Pancreas (tissue), 10 donors: Measurements from ENCODE around the gene RINT1. TPM values are rescaled to one million over a fixed set of nuclear protein-coding genes. Genes with fewer than 3 reads are reported as not detected.

Experiments
- ATAC-seq, 4 donors: fragments of 200-7000 bp; cut with Tn5 transposase; one replicate each; pipeline versions ENCODE4 v1.8.0 to v1.9.1; 2020; ENCODE audit warnings: mild to moderate bottlenecking in 4 of 4, moderate library complexity in 4 of 4
- DNase-seq, 6 donors: peaks; one replicate each; pipeline ENCODE4 v3.0.0-alpha.2; 2020
- FAIRE-seq: peaks from 2 replicates; lab custom pipeline; 2012; peaks lifted over from hg19 to GRCh38; lab: Jason Lieb, UNC
- H3K27ac ChIP-seq, 4 donors: fragments of 200-600 bp; sonication (generic); 1 replicate in 3 of 4; 2 replicates in 1 of 4; pipeline versions ENCODE4 v1.5.0 to v1.8.0; 2020
- H3K27me3 ChIP-seq, 4 donors: fragments of 200-600 bp; one replicate each; pipeline ENCODE4 v1.8.0; 2021
- H3K36me3 ChIP-seq, 3 donors: fragments of 200-600 bp; sonication (generic) in 1 of 3; one replicate each; pipeline versions ENCODE4 v1.5.0 to v1.8.0; 2020 to 2021
- H3K4me1 ChIP-seq, 3 donors: fragments of 200-600 bp; one replicate each; pipeline ENCODE4 v1.8.0; 2021
- H3K4me3 ChIP-seq, 4 donors: fragments of 200-600 bp; sonication (generic) in 2 of 4; one replicate each; pipeline versions ENCODE4 v1.5.0 to v1.8.0; 2020 to 2021
- H3K9me3 ChIP-seq, 4 donors: fragments of 200-600 bp; one replicate each; pipeline ENCODE4 v1.8.0; 2021
- CTCF ChIP-seq, 4 donors: fragments of 200-600 bp; sonication (generic) in 3 of 4; IDR thresholded peaks; one replicate each; pipeline versions ENCODE4 v1.5.0 to v1.8.0; 2021; ENCODE audit warnings: antibody characterized with exemption in 4 of 4
- WGBS, 2 donors: extraction: QIAGEN DNeasy Blood & Tissue Kit; methylation state at CpG; one replicate each; pipeline ENCODE4 v1.1.7; 2013; 5-methylcytosine and 5-hydroxymethylcytosine counted together
- intact Hi-C, 3 donors: fragments of 100-400 bp; cut with DNase I; formaldehyde crosslinking; loops; one replicate each; pipeline versions ENCODE4 v1.11.1 to v1.14.2; 2022
- polyA plus RNA-seq, 2 donors: library from polyadenylated mRNA; stranded (reverse); fragments of 200-250 nt; gene quantifications; one replicate each; pipeline ENCODE4 v1.2.3, GENCODE V29; 2013
- total RNA-seq, 6 donors: library from RNA; stranded (reverse); fragmentation: NEBNext Ultra II Directional in 4 of 6; extraction: Animal tissue kit (Norgen Biotek cat#: 25700) in 4 of 6; gene quantifications; one replicate each; pipeline versions ENCODE4 v1.2.1 to v1.2.4, GENCODE V29; 2021 to 2023
- donor health status: healthy with polysubstance abuse.
- donor health status: DM: no; HTN: no; CAD: no; lungs with moderate emphysema.
- donor health status: DM: no; HTN: no; CAD: no.
- donor health status: control.
- donor health status: control.
- donor health status: Bipolar disorder and iron deficiency.
- donor health status: DM: yes; HTN: yes; CAD: no.
- donor health status: DM: no; HTN: no; CAD: no.
- donor health status: DM: no; HTN: no; CAD: no.
- donor health status: DM: yes; HTN: yes; CAD: no.

Gene RINT1
- total and polyA plus RNA-seq, 8 donors = 9.1 to 15.4 (median 13.0) TPM

GRCh38 chr7:105493923-105494315 lies 38.1 kb upstream of the RINT1 start:
- FAIRE-seq (no peak), ATAC-seq (peak in 3 of 4 donors; percentile 27 to 53 (median 49)), DNase-seq (no peak)
- no peaks in the 10 kb centered on the region for H3K9me3 ChIP-seq
- 70 to 73% methylated on average over 5 of the region's 5 CpGs for WGBS, 2 donors
- no peaks in the 10 kb centered on the region for H3K36me3 ChIP-seq
- H3K4me3 ChIP-seq = no peak overlapping the region
- no peak for TF ChIP-seq CTCF (IDR thresholded peaks at IDR 0.05)
- peaks cover 0 to 8% (median 0%) of the 10 kb centered on the region in 3 donors for H3K4me1 ChIP-seq
- H3K27ac ChIP-seq = peak overlapping the region in 3 of 4 donors; percentile 25 to 35 (median 28)
- H3K27me3 ChIP-seq = no peaks in the 10 kb centered on the region
- intact Hi-C loops = no loop called here

GRCh38 chr7:105496521-105496920 lies 35.5 kb upstream of the RINT1 start:
- no peak for DNase-seq
- no peak for TF ChIP-seq CTCF (IDR thresholded peaks at IDR 0.05)
- no peak overlapping the region for H3K4me3 ChIP-seq
- H3K36me3 ChIP-seq = no peaks in the 10 kb centered on the region
- H3K27ac ChIP-seq = no peak overlapping the region
- intact Hi-C loops = no loop called here
- peaks cover 0 to 8% (median 0%) of the 10 kb centered on the region in 3 donors for H3K4me1 ChIP-seq
- ATAC-seq = peak in 2 of 4 donors; percentile 33 to 54
- no peak for FAIRE-seq
- H3K9me3 ChIP-seq = no peaks in the 10 kb centered on the region
- H3K27me3 ChIP-seq = no peaks in the 10 kb centered on the region
- 16 to 26% methylated on average over 2 of the region's 2 CpGs for WGBS, 2 donors

- Histone ChIP-seq H3K27ac (no peak overlapping the region), H3K36me3 (peaks cover 0 to 2% (median 0%) of the 10 kb centered on the region in 3 donors), H3K4me3 (no peak overlapping the region), H3K27me3 (no peaks in the 10 kb centered on the region), H3K4me1 (peaks cover 0 to 8% (median 0%) of the 10 kb centered on the region in 3 donors), H3K9me3 (no peaks in the 10 kb centered on the region)
- 34 to 51% methylated on average over 5 of the region's 5 CpGs for WGBS, 2 donors
- intact Hi-C loops = no loop called here
- ATAC-seq = peak in 2 of 4 donors; percentile 16 to 24
- DNase-seq = no peak
- FAIRE-seq = no peak
- no peak for TF ChIP-seq CTCF (IDR thresholded peaks at IDR 0.05)
These were observed 35.0 kb upstream of the RINT1 start for GRCh38 chr7:105497016-105497415.

GRCh38 chr7:105502173-105502572 lies 29.8 kb upstream of the RINT1 start:
- FAIRE-seq (no peak), DNase-seq (no peak), ATAC-seq (no peak)
- Histone ChIP-seq H3K4me3 (no peak overlapping the region), H3K9me3 (no peaks in the 10 kb centered on the region), H3K4me1 (no peaks in the 10 kb centered on the region), H3K36me3 (peaks cover 0 to 6% (median 0%) of the 10 kb centered on the region in 3 donors), H3K27ac (no peak overlapping the region), H3K27me3 (no peaks in the 10 kb centered on the region)
- WGBS, 2 donors = 92 to 97% methylated on average over 9 of the region's 9 CpGs
- intact Hi-C loops = no loop called here
- TF ChIP-seq CTCF (IDR thresholded peaks at IDR 0.05) = no peak

- H3K36me3 ChIP-seq = no peaks in the 10 kb centered on the region
- TF ChIP-seq CTCF (IDR thresholded peaks at IDR 0.05) = no peak
- WGBS, 2 donors = 79 to 81% methylated on average over 4 of the region's 4 CpGs
- no peak overlapping the region for H3K4me3 ChIP-seq
- DNase-seq (no peak), ATAC-seq (no peak), FAIRE-seq (no peak)
- no peak overlapping the region for H3K27ac ChIP-seq
- no peaks in the 10 kb centered on the region for H3K27me3 ChIP-seq
- intact Hi-C loops = no loop called here
- H3K9me3 ChIP-seq = no peaks in the 10 kb centered on the region
- H3K4me1 ChIP-seq = no peaks in the 10 kb centered on the region
These were observed 19.6 kb upstream of the RINT1 start for GRCh38 chr7:105512415-105512814.
